ENCODE data around the gene SCYGR2.
"Not testable (repeated sequence)": the region's sequence is repeated elsewhere in the genome, so short reads cannot be mapped to it uniquely, and the experiment has no call there.

The SCYGR2 gene, protein sequence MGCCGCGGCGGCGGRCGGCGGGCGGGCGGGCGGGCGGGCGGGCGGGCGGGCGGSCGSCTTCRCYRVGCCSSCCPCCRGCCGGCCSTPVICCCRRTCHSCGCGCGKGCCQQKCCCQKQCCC

DNA sequence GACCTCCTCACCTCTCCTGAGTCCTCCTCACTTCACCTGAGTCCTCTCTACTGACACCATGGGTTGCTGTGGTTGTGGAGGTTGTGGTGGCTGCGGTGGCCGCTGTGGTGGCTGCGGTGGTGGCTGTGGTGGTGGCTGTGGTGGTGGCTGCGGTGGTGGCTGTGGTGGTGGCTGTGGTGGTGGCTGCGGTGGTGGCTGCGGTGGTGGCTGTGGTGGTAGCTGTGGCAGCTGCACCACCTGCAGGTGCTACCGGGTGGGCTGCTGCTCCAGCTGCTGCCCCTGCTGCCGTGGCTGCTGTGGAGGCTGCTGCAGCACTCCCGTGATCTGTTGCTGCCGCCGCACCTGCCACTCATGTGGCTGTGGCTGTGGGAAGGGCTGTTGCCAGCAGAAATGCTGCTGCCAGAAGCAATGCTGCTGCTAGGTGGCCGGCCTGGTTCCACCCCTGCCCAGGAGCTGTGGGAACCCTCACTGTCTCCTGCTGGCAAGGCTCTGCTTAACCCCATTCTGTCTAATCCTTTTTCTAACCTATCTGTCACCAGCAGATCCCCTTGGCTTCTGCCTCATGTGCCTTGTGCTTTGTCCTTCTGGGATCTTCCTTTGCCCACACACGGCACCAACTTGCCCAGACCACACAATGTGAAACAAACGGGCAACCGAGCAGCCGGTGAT is at the start of gene SCYGR2:
SCYGR2 (plus strand) TSS at position 59 of the 669 bp plus-strand sequence; CDS start at position 59, 0 bp downstream.
- H3K36me3 ChIP-seq (ENCODE audit: control insufficient read depth in 2 of 2, insufficient read depth in 2 of 2, low read length in 2 of 2); H3K9me3 ChIP-seq (ENCODE audit: control insufficient read depth in 2 of 2, low read length in 2 of 2); H3K4me3 ChIP-seq (ENCODE audit: low read length in 2 of 2); H3K4me1 ChIP-seq (ENCODE audit: control insufficient read depth in 2 of 2, insufficient read depth in 2 of 2, low read length in 2 of 2); H3K27me3 ChIP-seq (ENCODE audit: control insufficient read depth in 2 of 2, insufficient read depth in 2 of 2, low read length in 2 of 2); H3K9ac ChIP-seq (ENCODE audit: low read depth in 1 of 2, low read length in 2 of 2); H3K27ac ChIP-seq (ENCODE audit: low read depth in 2 of 2, low read length in 2 of 2): not testable (repeated sequence)

DNA sequence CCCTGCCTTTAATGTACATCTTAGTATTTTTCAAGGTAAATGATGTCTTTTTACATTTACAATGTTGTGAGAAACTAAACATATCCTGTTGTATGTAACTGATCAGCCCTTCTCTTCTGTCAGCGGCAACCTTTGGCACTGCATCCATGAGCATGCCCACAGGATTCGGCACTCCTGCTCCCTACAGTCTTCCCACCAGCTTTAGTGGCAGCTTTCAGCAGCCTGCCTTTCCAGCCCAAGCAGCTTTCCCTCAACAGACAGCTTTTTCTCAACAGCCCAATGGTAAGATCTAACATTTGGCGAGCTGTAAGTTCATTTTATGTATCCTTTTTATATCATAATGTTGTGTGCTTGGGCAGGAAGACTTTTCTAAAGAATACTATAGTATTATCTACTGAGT is 46.9 kb upstream of the SCYGR2 start:
- H3K9me3 ChIP-seq (ENCODE audit: control insufficient read depth in 2 of 2, low read length in 2 of 2), result no peaks in the 10 kb centered on the region
- no peaks in the 10 kb centered on the region for H3K4me1 ChIP-seq (ENCODE audit: control insufficient read depth in 2 of 2, insufficient read depth in 2 of 2, low read length in 2 of 2)
- H3K36me3 ChIP-seq (ENCODE audit: control insufficient read depth in 2 of 2, insufficient read depth in 2 of 2, low read length in 2 of 2), result peaks cover 32 to 38% of the 10 kb centered on the region in 2 donors
- H3K27ac ChIP-seq (ENCODE audit: low read depth in 2 of 2, low read length in 2 of 2), result no peak overlapping the region
- H3K9ac ChIP-seq (ENCODE audit: low read depth in 1 of 2, low read length in 2 of 2), result no peak overlapping the region
- no peak overlapping the region for H3K4me3 ChIP-seq (ENCODE audit: low read length in 2 of 2)
- no peaks in the 10 kb centered on the region for H3K27me3 ChIP-seq (ENCODE audit: control insufficient read depth in 2 of 2, insufficient read depth in 2 of 2, low read length in 2 of 2)

DNA sequence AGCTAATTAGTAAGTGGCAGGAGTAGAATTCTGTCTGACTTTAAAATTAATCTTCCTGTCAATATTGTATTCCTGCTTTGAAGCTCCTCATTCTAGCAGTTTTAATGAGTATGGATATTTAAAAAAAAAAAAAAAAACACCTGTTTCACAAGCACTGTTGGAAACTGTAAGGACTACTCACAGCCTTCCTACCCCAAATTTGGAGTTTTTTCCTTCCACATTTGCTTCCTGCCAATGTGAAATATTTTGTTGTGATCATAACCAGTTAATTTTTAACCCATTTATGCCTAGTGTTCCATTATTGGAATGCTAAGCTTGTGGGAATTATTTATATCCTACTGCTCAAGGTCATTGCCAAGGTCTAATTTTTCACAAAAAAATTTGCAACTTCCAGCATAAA is 36.1 kb upstream of the SCYGR2 start:
- Histone ChIP-seq H3K9me3 (ENCODE audit: control insufficient read depth in 2 of 2, low read length in 2 of 2) (no peaks in the 10 kb centered on the region), H3K27me3 (ENCODE audit: control insufficient read depth in 2 of 2, insufficient read depth in 2 of 2, low read length in 2 of 2) (no peaks in the 10 kb centered on the region), H3K9ac (ENCODE audit: low read depth in 1 of 2, low read length in 2 of 2) (no peak overlapping the region), H3K27ac (ENCODE audit: low read depth in 2 of 2, low read length in 2 of 2) (no peak overlapping the region), H3K36me3 (ENCODE audit: control insufficient read depth in 2 of 2, insufficient read depth in 2 of 2, low read length in 2 of 2) (peaks cover 3 to 7% of the 10 kb centered on the region in 2 donors), H3K4me1 (ENCODE audit: control insufficient read depth in 2 of 2, insufficient read depth in 2 of 2, low read length in 2 of 2) (no peaks in the 10 kb centered on the region), H3K4me3 (ENCODE audit: low read length in 2 of 2) (no peak overlapping the region)

DNA sequence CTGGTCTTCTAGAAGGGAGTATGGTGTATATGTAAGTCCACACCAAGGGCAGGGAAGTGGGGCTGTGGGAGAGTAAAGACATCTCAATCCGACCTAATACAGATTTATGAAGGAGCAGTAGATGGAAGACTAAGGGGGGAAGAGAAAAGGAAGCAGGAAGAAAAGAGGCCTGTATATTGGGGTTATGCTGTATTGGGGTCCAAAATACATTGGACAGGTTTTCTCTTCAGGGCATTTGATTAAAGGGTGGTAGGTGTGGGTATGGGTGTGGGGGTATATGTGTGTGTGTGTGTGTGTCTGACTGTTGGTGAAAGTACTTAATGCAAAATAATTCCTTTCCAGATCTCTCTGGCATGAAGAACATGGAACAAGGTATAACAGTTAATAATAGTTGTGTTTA is 33.6 kb upstream of the SCYGR2 start:
- Histone ChIP-seq H3K27ac (ENCODE audit: low read depth in 2 of 2, low read length in 2 of 2) (no peak overlapping the region), H3K4me3 (ENCODE audit: low read length in 2 of 2) (no peak overlapping the region), H3K27me3 (ENCODE audit: control insufficient read depth in 2 of 2, insufficient read depth in 2 of 2, low read length in 2 of 2) (no peaks in the 10 kb centered on the region), H3K9ac (ENCODE audit: low read depth in 1 of 2, low read length in 2 of 2) (no peak overlapping the region), H3K4me1 (ENCODE audit: control insufficient read depth in 2 of 2, insufficient read depth in 2 of 2, low read length in 2 of 2) (no peaks in the 10 kb centered on the region), H3K9me3 (ENCODE audit: control insufficient read depth in 2 of 2, low read length in 2 of 2) (no peaks in the 10 kb centered on the region), H3K36me3 (ENCODE audit: control insufficient read depth in 2 of 2, insufficient read depth in 2 of 2, low read length in 2 of 2) (peaks cover 0 to 3% of the 10 kb centered on the region in 2 donors)

DNA sequence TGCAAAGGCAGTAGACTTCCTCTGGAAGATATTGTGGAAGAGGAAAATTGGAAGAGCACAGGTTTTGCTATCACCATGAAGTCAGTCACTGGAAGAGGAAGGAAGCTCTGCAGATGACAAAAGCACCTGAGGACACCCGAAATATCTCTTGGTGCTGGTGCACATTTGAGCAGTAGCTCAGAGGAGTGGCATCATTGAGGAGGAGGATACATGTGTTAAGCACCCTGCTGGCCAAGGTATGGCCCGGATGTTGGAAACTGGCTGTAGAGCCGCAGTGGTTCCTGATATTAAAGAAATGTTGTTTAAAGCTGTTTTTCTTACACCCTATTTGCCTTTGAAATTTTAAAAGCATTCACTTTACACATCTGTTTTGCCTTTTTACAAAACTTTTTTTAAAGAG is 32.7 kb upstream of the SCYGR2 start:
- H3K27ac ChIP-seq (ENCODE audit: low read depth in 2 of 2, low read length in 2 of 2), result no peak overlapping the region
- no peaks in the 10 kb centered on the region for H3K4me1 ChIP-seq (ENCODE audit: control insufficient read depth in 2 of 2, insufficient read depth in 2 of 2, low read length in 2 of 2)
- H3K4me3 ChIP-seq (ENCODE audit: low read length in 2 of 2), result no peak overlapping the region
- no peaks in the 10 kb centered on the region for H3K27me3 ChIP-seq (ENCODE audit: control insufficient read depth in 2 of 2, insufficient read depth in 2 of 2, low read length in 2 of 2)
- peaks cover 0 to 3% of the 10 kb centered on the region in 2 donors for H3K36me3 ChIP-seq (ENCODE audit: control insufficient read depth in 2 of 2, insufficient read depth in 2 of 2, low read length in 2 of 2)
- H3K9ac ChIP-seq (ENCODE audit: low read depth in 1 of 2, low read length in 2 of 2), result no peak overlapping the region
- H3K9me3 ChIP-seq (ENCODE audit: control insufficient read depth in 2 of 2, low read length in 2 of 2), result no peaks in the 10 kb centered on the region

DNA sequence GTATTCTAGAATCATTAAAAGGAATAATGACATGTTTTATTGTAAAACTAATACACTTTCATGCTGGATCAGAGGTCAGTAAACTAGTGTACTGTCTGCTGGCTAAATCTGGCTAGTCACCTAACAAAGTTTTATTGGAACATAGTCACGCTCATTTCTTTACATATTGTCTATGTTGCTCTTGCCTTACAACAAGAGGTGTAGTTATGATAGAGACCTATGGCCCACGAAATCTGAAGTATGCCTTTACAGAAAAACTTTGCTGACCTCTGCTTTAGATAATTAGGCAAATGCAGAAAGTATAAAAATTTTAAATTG is 29.9 kb upstream of the SCYGR2 start:
- Histone ChIP-seq H3K36me3 (ENCODE audit: control insufficient read depth in 2 of 2, insufficient read depth in 2 of 2, low read length in 2 of 2) (peaks cover 0 to 3% of the 10 kb centered on the region in 2 donors), H3K27me3 (ENCODE audit: control insufficient read depth in 2 of 2, insufficient read depth in 2 of 2, low read length in 2 of 2) (no peaks in the 10 kb centered on the region), H3K9me3 (ENCODE audit: control insufficient read depth in 2 of 2, low read length in 2 of 2) (no peaks in the 10 kb centered on the region), H3K4me3 (ENCODE audit: low read length in 2 of 2) (no peak overlapping the region), H3K27ac (ENCODE audit: low read depth in 2 of 2, low read length in 2 of 2) (no peak overlapping the region), H3K4me1 (ENCODE audit: control insufficient read depth in 2 of 2, insufficient read depth in 2 of 2, low read length in 2 of 2) (no peaks in the 10 kb centered on the region), H3K9ac (ENCODE audit: low read depth in 1 of 2, low read length in 2 of 2) (no peak overlapping the region)

DNA sequence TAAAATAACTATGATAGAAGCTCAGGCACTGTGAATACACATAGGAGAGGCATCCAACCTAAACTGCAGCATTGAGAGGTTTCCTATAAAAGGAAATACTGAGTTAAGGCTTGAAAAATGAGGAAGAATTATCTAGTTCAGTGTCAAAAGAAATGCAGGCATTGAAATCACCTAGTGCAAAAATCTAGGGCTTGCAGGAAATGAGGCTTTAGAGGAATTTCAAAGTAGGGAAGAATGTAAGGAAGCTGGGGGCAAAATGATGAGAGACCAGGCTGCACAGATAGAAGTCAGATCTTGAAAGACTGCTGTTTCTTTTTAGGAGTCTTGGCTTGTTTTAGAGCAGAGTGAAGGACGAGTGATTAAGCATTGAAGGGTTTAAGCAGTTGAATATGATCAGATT is 28.1 kb upstream of the SCYGR2 start:
- Histone ChIP-seq H3K4me3 (ENCODE audit: low read length in 2 of 2) (no peak overlapping the region), H3K9me3 (ENCODE audit: control insufficient read depth in 2 of 2, low read length in 2 of 2) (no peaks in the 10 kb centered on the region), H3K9ac (ENCODE audit: low read depth in 1 of 2, low read length in 2 of 2) (no peak overlapping the region), H3K36me3 (ENCODE audit: control insufficient read depth in 2 of 2, insufficient read depth in 2 of 2, low read length in 2 of 2) (no peaks in the 10 kb centered on the region), H3K4me1 (ENCODE audit: control insufficient read depth in 2 of 2, insufficient read depth in 2 of 2, low read length in 2 of 2) (no peaks in the 10 kb centered on the region), H3K27ac (ENCODE audit: low read depth in 2 of 2, low read length in 2 of 2) (no peak overlapping the region), H3K27me3 (ENCODE audit: control insufficient read depth in 2 of 2, insufficient read depth in 2 of 2, low read length in 2 of 2) (no peaks in the 10 kb centered on the region)

DNA sequence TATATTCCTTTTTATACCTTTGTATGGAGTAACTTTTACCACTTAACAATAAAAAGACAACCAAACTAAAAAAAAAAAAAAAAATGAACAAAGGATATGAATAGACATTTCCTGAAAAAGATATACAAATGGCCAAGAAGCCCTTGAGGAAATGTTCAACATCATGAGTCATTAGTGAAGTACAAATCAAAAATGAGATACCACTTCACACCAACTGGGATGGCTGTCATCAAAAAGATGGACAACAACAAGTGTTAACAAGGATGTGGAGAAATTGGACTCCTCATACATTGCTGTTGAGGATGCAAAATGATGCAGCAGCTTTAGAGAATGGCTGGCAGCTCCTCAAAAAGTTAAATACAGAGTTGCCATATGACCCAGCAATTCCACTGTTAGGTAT is 22.6 kb upstream of the SCYGR2 start:
- H3K9ac ChIP-seq (ENCODE audit: low read depth in 1 of 2, low read length in 2 of 2), result no peak overlapping the region
- H3K27me3 ChIP-seq (ENCODE audit: control insufficient read depth in 2 of 2, insufficient read depth in 2 of 2, low read length in 2 of 2), result no peaks in the 10 kb centered on the region
- no peaks in the 10 kb centered on the region for H3K9me3 ChIP-seq (ENCODE audit: control insufficient read depth in 2 of 2, low read length in 2 of 2)
- no peak overlapping the region for H3K4me3 ChIP-seq (ENCODE audit: low read length in 2 of 2)
- H3K4me1 ChIP-seq (ENCODE audit: control insufficient read depth in 2 of 2, insufficient read depth in 2 of 2, low read length in 2 of 2), result peaks cover 2 to 5% of the 10 kb centered on the region in 2 donors
- H3K36me3 ChIP-seq (ENCODE audit: control insufficient read depth in 2 of 2, insufficient read depth in 2 of 2, low read length in 2 of 2), result no peaks in the 10 kb centered on the region
- H3K27ac ChIP-seq (ENCODE audit: low read depth in 2 of 2, low read length in 2 of 2), result no peak overlapping the region

DNA sequence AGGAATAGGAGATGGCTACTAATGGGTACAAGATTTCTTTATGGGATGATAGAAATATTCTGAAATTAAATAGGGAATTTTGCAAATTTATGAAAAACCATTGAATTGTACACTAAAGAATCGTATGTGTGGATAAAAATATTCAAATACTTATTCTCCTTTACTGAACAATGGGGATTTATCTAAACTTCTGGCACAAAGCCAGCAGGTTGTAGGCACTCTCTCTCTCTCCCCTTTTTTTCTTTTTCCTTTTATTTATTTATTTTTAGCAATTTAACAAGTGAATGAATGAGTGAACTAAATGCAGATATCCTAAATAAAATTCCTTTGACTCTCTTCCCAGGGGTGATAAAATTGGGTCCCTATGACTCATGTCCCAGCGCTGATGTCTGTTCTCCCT is 21.9 kb upstream of the SCYGR2 start:
- Histone ChIP-seq H3K9ac (ENCODE audit: low read depth in 1 of 2, low read length in 2 of 2) (no peak overlapping the region), H3K27ac (ENCODE audit: low read depth in 2 of 2, low read length in 2 of 2) (no peak overlapping the region), H3K4me1 (ENCODE audit: control insufficient read depth in 2 of 2, insufficient read depth in 2 of 2, low read length in 2 of 2) (peaks cover 2 to 5% of the 10 kb centered on the region in 2 donors), H3K36me3 (ENCODE audit: control insufficient read depth in 2 of 2, insufficient read depth in 2 of 2, low read length in 2 of 2) (no peaks in the 10 kb centered on the region), H3K27me3 (ENCODE audit: control insufficient read depth in 2 of 2, insufficient read depth in 2 of 2, low read length in 2 of 2) (no peaks in the 10 kb centered on the region), H3K4me3 (ENCODE audit: low read length in 2 of 2) (no peak overlapping the region), H3K9me3 (ENCODE audit: control insufficient read depth in 2 of 2, low read length in 2 of 2) (no peaks in the 10 kb centered on the region)

DNA sequence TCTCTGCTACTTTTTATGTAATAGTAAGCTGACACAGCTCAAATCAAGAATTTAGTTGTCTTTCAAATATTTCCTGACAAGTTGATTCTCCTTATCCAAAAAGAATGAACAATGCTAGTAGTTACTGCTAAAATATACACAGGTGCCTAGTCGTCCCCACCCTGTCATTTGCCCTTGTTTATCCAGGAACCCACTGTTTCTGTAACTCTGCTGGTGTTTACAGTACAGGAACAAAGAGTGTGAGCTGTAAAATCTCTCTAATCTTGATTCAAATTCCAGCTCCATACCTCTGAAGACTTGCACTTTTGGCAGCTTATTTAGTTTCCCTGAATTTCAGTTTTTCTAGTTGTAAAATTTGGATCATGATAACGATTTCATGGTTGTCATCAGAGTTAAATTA is 21.1 kb upstream of the SCYGR2 start:
- H3K4me1 ChIP-seq (ENCODE audit: control insufficient read depth in 2 of 2, insufficient read depth in 2 of 2, low read length in 2 of 2), result peaks cover 2 to 5% of the 10 kb centered on the region in 2 donors
- H3K4me3 ChIP-seq (ENCODE audit: low read length in 2 of 2), result no peak overlapping the region
- peak overlapping the region in 1 of 2 donors; percentile 13 for H3K27ac ChIP-seq (ENCODE audit: low read depth in 2 of 2, low read length in 2 of 2)
- peaks cover 0 to 2% of the 10 kb centered on the region in 2 donors for H3K9me3 ChIP-seq (ENCODE audit: control insufficient read depth in 2 of 2, low read length in 2 of 2)
- no peaks in the 10 kb centered on the region for H3K27me3 ChIP-seq (ENCODE audit: control insufficient read depth in 2 of 2, insufficient read depth in 2 of 2, low read length in 2 of 2)
- no peak overlapping the region for H3K9ac ChIP-seq (ENCODE audit: low read depth in 1 of 2, low read length in 2 of 2)
- H3K36me3 ChIP-seq (ENCODE audit: control insufficient read depth in 2 of 2, insufficient read depth in 2 of 2, low read length in 2 of 2), result no peaks in the 10 kb centered on the region

All from mucosa of rectum (tissue), 2 donors.